Activated naive CD8-positive, alpha-beta T cell treated with anti-CD3 and anti-CD28 coated beads, Interleukin-2, amount 10 ng/mL, durations not matched to agents 7 days and 5 days (primary cell): Measurements from ENCODE around the gene ZSCAN26. TPM values are rescaled to one million over a fixed set of nuclear protein-coding genes. Genes with fewer than 3 reads are reported as not detected.
A peak's percentile ranks its signal among the peaks of the same experiment; 100 is the strongest.

ENCODE experiments used
- ATAC-seq: fragments of 150-1000 bp; cut with Tn5 transposase; one replicate; pipeline ENCODE4 v1.10.0; 2021; ENCODE audit warnings: low read depth, moderate library complexity
- POLR2A ChIA-PET: fragments of 350-600 bp; sonication (Branson Sonifier 250); formaldehyde crosslinking; loops from one replicate; lab custom pipeline; 2021; ENCODE audit warnings: antibody characterized with exemption; lab: Charles Lee
- DNase-seq: peaks from one replicate; pipeline ENCODE4 v3.0.0; 2021
- H3K27ac Mint-ChIP-seq: one replicate; pipeline ENCODE4 v1.8.0; 2022; ENCODE audit warnings: mild to moderate bottlenecking, mixed read lengths
- H3K27me3 Mint-ChIP-seq: one replicate; pipeline ENCODE4 v1.8.0; 2022; ENCODE audit warnings: mild to moderate bottlenecking, moderate library complexity, mixed read lengths
- H3K36me3 Mint-ChIP-seq: one replicate; pipeline ENCODE4 v1.8.0; 2021; ENCODE audit warnings: mild to moderate bottlenecking, mixed read lengths
- H3K4me1 Mint-ChIP-seq: one replicate; pipeline ENCODE4 v1.8.0; 2021; ENCODE audit warnings: mixed read lengths
- H3K4me3 Mint-ChIP-seq: one replicate; pipeline ENCODE4 v1.8.0; 2022; ENCODE audit warnings: mild to moderate bottlenecking, moderate library complexity, mixed read lengths
- H3K9me3 Mint-ChIP-seq: one replicate; pipeline ENCODE4 v1.8.0; 2021; ENCODE audit warnings: mixed read lengths
- total RNA-seq, 2 experiments: library from RNA; stranded (reverse); gene quantifications; one replicate each; pipeline ENCODE4 v1.2.3, GENCODE V29; 2021

ZSCAN26 gene
- total RNA-seq: 10 to 100 TPM; 13.1 to 14.5 TPM

DNA sequence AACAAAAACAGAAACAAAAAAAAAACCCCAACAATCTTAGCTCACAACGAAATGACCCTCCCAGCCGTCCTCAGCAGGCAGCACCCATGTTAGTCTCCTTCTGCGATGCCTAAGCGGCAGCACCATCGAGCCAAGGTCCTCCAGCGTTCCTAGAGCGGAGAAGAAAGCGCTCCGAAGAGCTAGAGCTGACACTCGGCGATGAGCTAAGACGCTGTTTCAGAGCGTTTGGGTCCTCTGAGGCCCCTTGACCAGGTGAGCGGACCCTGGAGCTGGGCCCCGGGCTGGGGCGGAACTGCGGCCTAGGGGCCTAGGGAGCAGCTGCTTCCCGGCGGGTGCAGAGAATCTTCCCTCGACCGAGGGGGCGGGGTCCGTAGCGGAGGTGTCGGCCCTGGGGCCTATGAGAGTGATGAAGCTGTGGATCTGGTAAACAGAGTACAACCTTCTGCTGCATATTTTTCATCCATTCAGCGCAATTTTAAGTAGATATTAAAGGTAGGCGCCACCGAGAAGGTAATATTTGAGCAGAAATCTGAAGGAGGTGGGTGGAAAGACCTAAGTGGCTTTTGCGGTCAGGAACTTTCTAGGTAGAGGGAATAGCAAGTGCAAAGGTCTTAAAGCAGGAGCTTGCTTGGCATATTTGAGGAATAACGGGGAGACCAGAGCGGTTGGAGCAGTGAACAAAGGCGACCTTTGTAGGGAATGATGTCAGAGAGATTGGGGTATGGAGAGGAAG, at the start of gene ZSCAN26:
Gene ZSCAN26 (plus strand): TSS at position 182 of the 733 bp plus-strand sequence. CDS start 4,777 bp downstream, outside the sequence.
- Mint-ChIP-seq H3K4me1 (peaks cover 15% of the 10 kb centered on the region), H3K36me3 (peaks cover 4% of the 10 kb centered on the region), H3K9me3 (no peaks in the 10 kb centered on the region), H3K27ac (no peak within 1 kb of the TSS), H3K4me3 (no peak within 1 kb of the TSS), H3K27me3 (no peaks in the 10 kb centered on the region)
- DNase-seq (peak; percentile 85), ATAC-seq (peak; percentile 98)
- POLR2A ChIA-PET: interaction anchor here (0.5 to 2.0 kb wide), 17 partner anchors 8 to 428 kb away, joined by 3 to 17 read pairs (median 5); partner anchors contain the start of genes PGBD1, ZKSCAN3, ZKSCAN4 and ZKSCAN8

DNA sequence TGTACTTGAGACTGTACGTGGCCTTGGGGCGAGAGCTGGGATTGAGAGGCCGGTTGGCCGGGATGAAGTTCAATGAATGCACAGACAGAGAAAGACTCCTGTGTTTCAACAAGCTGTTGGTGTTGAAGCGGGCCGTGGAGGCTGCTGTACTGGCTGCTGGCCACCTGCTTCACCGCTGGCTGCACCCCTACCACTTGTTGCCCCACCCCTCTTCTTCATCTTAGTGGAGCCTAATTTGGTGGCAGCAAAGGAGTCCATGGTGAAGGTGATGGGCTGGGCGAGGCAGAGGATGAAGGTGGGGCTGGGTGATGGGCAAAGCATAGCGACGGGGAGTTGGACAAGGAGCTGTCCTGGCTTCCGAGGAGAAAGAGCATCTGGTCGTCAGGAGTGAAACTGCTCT, 49.1 kb upstream of the ZSCAN26 start:
- POLR2A ChIA-PET: interaction anchor here (0.7 to 1.0 kb wide), 2 partner anchors 49 to 93 kb away, joined by 4 read pairs; partner anchors contain the start of genes ZSCAN16 and ZSCAN26
- Mint-ChIP-seq H3K27ac (no peak overlapping the region), H3K4me3 (peak overlapping the region; percentile 31), H3K27me3 (peaks cover 82% of the 10 kb centered on the region), H3K9me3 (no peaks in the 10 kb centered on the region), H3K36me3 (no peaks in the 10 kb centered on the region), H3K4me1 (peaks cover 10% of the 10 kb centered on the region)
- ATAC-seq: no peak
- DNase-seq: no peak

DNA sequence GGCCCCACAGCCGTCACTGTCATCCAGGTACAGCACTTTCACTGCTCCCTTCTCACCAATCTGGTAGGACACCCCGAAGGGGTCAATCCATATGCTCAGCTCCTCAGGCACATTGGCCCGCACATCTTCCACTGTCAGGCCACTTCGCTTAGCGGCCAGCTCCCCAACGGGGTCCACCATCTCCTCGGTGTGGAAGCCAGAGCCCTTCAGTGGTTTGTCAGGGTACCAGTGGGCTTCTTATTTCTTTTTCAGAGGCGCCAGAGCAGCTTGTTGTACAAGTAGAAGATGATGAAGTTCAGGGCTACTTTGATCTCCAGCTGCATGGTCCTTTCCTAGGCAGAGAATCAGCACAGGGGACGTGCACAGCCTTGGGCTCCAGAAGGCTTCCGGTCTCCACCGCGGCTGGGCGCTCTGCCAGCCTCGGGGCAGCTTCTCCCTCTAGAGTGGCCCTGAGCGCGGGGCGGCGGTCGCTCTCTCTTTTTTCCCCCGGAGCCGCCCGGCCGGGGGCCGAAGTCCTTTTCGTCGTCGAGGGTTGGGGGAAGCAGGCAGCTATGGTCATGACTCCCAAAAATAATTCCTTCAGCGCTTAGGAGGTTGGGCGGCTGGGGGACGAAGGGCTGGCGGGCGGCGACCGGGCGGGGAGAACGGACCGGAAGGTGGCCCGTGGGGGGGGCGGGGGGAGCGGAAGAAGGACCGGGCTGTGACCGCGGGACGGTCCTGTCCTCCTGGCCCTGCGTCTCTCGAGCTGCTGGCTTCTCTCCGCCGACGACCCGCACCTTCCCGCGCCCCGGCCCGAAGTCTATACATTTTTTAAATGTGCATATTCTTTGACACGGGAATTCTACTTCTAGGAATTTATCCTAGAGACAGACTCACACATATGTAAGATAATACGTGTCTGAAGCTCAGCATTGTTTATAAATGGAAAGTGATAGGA, 48.4 kb upstream of the ZSCAN26 start:
- no peaks in the 10 kb centered on the region for H3K9me3 Mint-ChIP-seq
- H3K27ac Mint-ChIP-seq: no peak overlapping the region
- POLR2A ChIA-PET: interaction anchor here (0.7 to 1.0 kb wide), 2 partner anchors 49 to 94 kb away, joined by 4 read pairs; partner anchors contain the start of genes ZSCAN16 and ZSCAN26
- peaks cover 7% of the 10 kb centered on the region for H3K4me1 Mint-ChIP-seq
- peaks cover 82% of the 10 kb centered on the region for H3K27me3 Mint-ChIP-seq
- DNase-seq: peak; percentile 56
- H3K36me3 Mint-ChIP-seq: no peaks in the 10 kb centered on the region
- H3K4me3 Mint-ChIP-seq: peak overlapping the region; percentile 80
- ATAC-seq: peak; percentile 76

DNA sequence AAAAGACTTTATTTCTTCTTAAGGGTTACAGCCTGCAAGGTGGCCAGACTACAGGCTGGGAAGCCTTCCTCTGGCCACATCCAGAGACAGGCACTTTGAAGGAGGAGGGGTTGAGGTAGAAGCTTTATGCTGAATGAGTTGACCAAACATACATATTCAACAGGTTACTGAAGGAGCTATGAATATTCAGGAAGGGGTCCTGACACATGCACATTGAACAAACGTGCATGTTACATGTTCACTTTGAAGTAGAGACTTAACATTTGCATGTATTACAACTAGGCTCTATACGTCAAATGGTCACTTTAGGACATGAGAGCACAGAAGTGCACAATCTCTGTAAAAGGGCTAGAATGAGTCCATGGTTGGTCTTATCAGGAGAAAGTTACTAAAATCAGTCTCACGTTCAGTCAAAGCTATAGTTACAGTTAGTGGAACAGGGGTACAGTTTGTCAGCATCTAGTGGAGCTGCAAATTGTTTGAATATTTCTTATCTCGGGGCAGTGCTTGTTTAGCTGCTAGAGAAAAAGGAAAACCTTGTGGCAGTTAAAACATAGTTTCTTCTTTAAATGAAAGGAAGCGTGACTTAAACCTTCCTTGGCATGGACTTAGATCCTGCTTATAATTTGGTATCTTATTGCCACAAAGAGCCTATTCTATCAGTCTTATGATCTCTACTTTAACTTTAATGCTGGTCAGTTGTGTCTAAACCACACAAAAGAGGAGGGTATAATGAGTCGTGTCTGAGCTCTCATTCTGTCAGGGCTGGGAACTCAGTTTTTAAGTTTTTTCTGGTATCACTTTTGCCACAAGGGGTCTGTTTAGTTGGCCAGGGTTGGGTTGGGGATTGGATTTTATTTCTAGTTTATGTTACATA, 46.4 kb upstream of the ZSCAN26 start:
- Mint-ChIP-seq H3K27me3 (peaks cover 79% of the 10 kb centered on the region), H3K27ac (no peak overlapping the region), H3K4me1 (peaks cover 12% of the 10 kb centered on the region), H3K36me3 (no peaks in the 10 kb centered on the region), H3K9me3 (no peaks in the 10 kb centered on the region), H3K4me3 (no peak overlapping the region)
- POLR2A ChIA-PET: interaction anchor here (0.8 kb wide), 1 partner anchor 67 kb away, joined by 3 read pairs; no protein-coding TSS in a partner anchor
- ATAC-seq: no peak
- DNase-seq: no peak

DNA sequence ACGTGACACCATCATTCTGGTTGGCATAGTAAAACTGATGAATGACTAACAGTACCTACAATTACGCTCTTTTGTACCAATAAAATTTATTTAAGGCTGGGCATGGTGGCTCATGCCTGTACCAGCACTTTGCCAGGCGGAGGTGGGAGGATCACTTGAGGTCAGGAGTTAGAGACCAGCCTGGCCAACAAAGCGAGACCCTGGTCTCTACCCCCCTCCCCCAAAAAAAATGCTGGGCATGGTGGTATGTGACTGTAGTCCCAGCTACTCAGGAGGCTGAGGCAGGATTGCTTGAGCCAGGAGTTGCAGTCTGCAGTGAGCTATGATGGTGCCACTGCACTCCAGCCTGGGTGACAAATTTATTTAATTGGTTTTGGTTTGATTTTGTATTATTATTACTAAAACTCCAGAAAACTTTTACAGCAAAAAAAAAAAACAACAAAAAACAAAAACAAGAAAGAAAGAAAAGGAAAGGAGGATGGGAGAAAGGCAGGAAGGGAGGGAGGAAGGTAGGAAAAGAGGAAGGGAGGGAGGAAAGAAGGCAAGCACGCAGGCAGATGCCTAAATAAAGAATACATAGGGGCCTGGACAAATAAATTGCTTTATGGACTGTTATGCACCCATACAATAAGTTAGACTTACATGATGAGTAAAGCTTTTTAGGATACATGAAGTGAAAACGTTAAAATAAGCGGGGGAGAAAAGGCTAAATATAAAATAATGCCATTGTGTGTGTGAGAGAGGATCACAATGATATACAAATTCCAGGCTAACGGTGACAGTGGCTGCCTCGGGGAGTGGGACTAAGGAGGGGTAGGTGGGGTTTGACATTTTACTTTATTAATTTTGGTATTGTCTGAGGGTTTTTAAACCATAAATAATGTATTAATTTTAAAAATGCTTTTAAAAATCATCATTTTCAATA, 42.5 kb upstream of the ZSCAN26 start:
- H3K36me3 Mint-ChIP-seq: peaks cover 16% of the 10 kb centered on the region
- peaks cover 49% of the 10 kb centered on the region for H3K27me3 Mint-ChIP-seq
- H3K4me1 Mint-ChIP-seq: peaks cover 35% of the 10 kb centered on the region
- no peak for ATAC-seq
- no peak for DNase-seq
- H3K27ac Mint-ChIP-seq: peak overlapping the region; percentile 56
- H3K9me3 Mint-ChIP-seq: no peaks in the 10 kb centered on the region
- POLR2A ChIA-PET: interaction anchor here (0.7 kb wide), 1 partner anchor 813 kb away, joined by 6 read pairs; no protein-coding TSS in a partner anchor
- H3K4me3 Mint-ChIP-seq: peak overlapping the region; percentile 86

DNA sequence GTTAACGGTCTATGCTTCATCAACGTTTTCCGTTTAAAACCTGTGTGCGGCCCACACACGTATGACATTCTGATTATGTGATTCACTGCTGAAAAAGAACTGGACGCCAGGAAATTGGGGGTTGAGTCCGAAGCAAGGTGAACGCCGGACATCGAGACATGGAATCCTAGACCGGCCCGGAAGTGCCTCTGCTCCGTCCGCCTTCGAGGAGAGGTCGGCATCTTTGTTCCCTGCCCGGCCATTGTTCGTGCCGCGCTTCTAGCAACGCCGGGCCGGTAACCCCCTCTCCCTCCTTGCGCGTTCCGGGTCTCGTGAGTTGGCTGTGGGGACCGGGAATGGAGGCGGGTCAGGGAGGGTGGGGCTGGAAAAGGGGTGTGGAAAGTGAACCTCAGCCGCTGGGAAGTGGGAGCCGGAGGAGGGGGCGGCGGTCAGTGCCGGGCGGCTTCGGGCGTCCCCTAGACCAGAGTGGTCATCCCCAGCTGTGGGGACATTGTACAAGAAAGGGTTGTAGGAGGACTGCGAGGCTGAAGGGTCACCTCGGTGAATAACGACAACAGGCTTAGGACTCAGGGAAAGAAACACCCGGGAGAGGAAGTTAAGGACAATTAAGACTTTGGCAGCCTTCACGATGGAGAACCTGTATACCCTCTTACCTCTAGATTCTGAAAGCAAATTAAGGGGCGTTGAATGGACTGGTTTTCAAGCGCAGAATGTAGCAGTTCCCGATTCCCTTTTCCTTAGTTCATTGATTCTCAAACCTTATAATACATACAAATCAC, 41.7 kb upstream of the ZSCAN26 start, which contains the start of gene ZSCAN9:
Gene ZSCAN9 (plus strand): TSS at position 220 of the 779 bp plus-strand sequence. CDS start 1,810 bp downstream, outside the sequence.
- ATAC-seq (peak; percentile 71), DNase-seq (peak; percentile 53)
- POLR2A ChIA-PET: no interaction called here
- H3K4me3 Mint-ChIP-seq: peak within 1 kb of the TSS; percentile 86
- peaks cover 41% of the 10 kb centered on the region for H3K27me3 Mint-ChIP-seq
- H3K27ac Mint-ChIP-seq: peak within 1 kb of the TSS; percentile 72
- peaks cover 33% of the 10 kb centered on the region for H3K4me1 Mint-ChIP-seq
- no peaks in the 10 kb centered on the region for H3K9me3 Mint-ChIP-seq
- H3K36me3 Mint-ChIP-seq: peaks cover 21% of the 10 kb centered on the region

DNA sequence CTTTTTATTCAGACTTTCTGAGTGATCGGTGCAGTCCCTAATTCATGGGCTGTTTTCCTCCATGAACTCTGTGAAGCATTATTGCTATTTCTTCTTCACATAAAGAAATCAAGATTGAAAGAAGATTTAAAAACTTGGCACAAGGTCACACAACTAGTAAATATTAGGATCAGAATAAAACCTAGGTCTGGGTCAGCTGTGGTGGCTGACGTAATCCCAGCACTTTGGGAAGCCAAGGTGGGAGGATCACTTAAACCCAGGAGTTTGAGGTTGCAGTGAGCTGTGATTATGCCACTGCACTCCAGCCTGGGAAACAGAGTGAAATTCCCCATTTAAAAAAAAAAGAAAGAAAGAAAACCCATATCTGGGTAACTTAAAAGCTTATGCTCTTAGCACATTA, 40.5 kb upstream of the ZSCAN26 start:
- Mint-ChIP-seq H3K4me1 (peaks cover 33% of the 10 kb centered on the region), H3K9me3 (no peaks in the 10 kb centered on the region), H3K27me3 (peaks cover 29% of the 10 kb centered on the region), H3K4me3 (no peak overlapping the region), H3K27ac (no peak overlapping the region), H3K36me3 (peaks cover 31% of the 10 kb centered on the region)
- DNase-seq: no peak
- POLR2A ChIA-PET: no interaction called here
- ATAC-seq: no peak

DNA sequence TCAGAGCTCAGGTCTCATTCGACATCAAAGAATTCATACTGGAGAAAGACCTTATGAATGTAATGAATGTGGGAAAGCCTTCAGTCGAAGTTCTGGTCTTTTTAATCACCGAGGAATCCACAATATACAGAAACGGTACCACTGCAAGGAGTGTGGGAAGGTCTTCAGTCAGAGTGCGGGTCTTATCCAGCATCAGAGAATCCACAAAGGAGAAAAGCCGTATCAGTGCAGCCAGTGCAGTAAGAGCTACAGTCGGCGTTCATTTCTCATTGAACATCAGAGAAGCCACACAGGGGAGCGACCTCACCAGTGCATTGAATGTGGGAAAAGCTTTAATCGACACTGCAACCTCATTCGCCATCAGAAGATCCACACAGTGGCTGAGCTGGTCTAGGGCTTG, 34.2 kb upstream of the ZSCAN26 start:
- no peaks in the 10 kb centered on the region for H3K27me3 Mint-ChIP-seq
- H3K4me3 Mint-ChIP-seq: no peak overlapping the region
- POLR2A ChIA-PET: no interaction called here
- peaks cover 41% of the 10 kb centered on the region for H3K36me3 Mint-ChIP-seq
- H3K4me1 Mint-ChIP-seq: peaks cover 18% of the 10 kb centered on the region
- H3K27ac Mint-ChIP-seq: no peak overlapping the region
- no peak for ATAC-seq
- no peak for DNase-seq
- H3K9me3 Mint-ChIP-seq: no peaks in the 10 kb centered on the region

DNA sequence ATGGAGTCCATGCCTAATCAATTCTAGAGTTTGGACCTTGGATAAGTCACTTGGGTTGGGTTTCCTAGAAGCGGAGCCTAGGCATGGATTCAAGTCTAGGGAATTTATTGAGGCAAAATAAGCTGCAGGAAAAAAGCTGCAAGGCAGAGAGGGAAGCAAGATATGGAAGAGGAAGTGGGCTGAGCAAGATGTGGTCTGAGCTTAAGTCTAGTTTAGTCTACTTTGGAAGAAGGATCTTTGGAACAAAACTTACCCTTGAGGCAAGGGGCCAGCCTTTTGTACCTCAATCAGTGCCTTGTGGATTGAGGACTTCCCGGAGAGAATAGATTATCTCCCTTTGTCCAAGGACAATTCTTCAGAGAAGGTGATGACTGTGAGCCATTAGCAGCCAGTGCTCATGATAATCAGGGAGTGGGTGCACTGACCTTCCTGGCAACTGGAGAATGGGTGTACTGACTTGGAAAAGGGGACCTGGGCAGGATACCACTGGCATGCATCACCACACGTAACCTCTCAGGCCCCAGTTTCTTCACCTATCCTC, 31.0 kb upstream of the ZSCAN26 start:
- Mint-ChIP-seq H3K27ac (no peak overlapping the region), H3K4me3 (no peak overlapping the region), H3K9me3 (peaks cover 4% of the 10 kb centered on the region), H3K36me3 (peaks cover 27% of the 10 kb centered on the region), H3K4me1 (peaks cover 4% of the 10 kb centered on the region), H3K27me3 (no peaks in the 10 kb centered on the region)
- POLR2A ChIA-PET: no interaction called here
- DNase-seq (no peak), ATAC-seq (no peak)

DNA sequence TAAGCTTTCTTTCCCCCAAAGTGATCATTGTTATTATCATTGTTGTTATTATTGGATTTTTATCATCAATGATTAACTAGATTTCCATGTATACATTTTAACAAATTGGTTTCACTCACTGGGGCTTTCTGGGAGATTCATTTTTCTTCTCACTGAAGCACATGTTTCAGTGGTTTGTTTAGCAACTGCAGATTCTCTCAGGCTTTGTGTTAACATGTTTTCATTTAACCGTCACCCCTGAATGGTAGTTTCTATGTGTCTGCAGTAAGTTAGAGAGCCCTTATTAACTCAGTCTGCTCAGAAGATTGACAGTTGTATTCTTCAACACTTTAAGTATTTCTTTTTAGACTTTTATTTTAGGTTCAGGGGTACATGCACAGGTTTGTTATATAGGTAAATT, 27.3 kb upstream of the ZSCAN26 start:
- POLR2A ChIA-PET: no interaction called here
- H3K4me3 Mint-ChIP-seq: no peak overlapping the region
- ATAC-seq (no peak), DNase-seq (no peak)
- peaks cover 13% of the 10 kb centered on the region for H3K36me3 Mint-ChIP-seq
- H3K4me1 Mint-ChIP-seq: peaks cover 4% of the 10 kb centered on the region
- H3K9me3 Mint-ChIP-seq: peaks cover 4% of the 10 kb centered on the region
- no peaks in the 10 kb centered on the region for H3K27me3 Mint-ChIP-seq
- H3K27ac Mint-ChIP-seq: no peak overlapping the region

DNA sequence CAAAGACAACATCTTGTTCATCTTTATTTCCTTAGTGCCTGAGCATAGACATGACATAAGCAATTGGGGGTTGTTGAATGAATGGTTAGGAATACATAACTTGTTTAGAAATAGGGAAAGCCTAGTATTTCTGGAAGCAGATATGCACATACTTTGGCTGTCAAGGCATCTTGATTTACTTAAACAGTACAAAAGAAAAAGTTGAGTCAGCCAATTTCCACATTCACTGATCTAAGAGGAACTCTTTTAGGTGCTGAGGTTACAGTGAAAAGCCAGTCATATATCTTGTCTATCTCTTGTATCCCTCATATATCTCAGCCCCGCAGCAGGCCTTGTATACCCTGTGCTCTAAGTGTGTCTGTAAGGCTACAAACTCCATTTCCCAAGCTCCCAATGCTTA, 26.5 kb upstream of the ZSCAN26 start:
- H3K4me1 Mint-ChIP-seq: peaks cover 4% of the 10 kb centered on the region
- POLR2A ChIA-PET: no interaction called here
- no peak overlapping the region for H3K27ac Mint-ChIP-seq

More for the DNA sequence above, 26.5 kb upstream of the ZSCAN26 start:
- Mint-ChIP-seq H3K4me3 (no peak overlapping the region), H3K27me3 (no peaks in the 10 kb centered on the region), H3K9me3 (peaks cover 4% of the 10 kb centered on the region), H3K36me3 (peaks cover 18% of the 10 kb centered on the region)
- DNase-seq (no peak), ATAC-seq (no peak)
